ENCODE results near the gene CARD18.

- TF ChIP-seq EZH2 (IDR thresholded peaks at IDR 0.05; ENCODE audit: low read length, unreplicated experiment) (no peak), CTCF (conservative IDR thresholded peaks at IDR 0.05; ENCODE audit: low read depth, low read length) (no peak), EZH2phosphoT487 (IDR thresholded peaks at IDR 0.05; ENCODE audit: borderline replicate concordance, low read length) (no peak)
Observed at GRCh38 chr11:105156231-105156630, 16.7 kb upstream of the CARD18 start.

Measured in PC-3 (cell line).